ENCODE results near the gene FCHO2. TPM values are rescaled to one million over a fixed set of nuclear protein-coding genes. Genes with fewer than 3 reads are reported as not detected.

FCHO2 gene
- total RNA-seq, 1 experiment from 2014 or later, result 2.5 TPM

DNA sequence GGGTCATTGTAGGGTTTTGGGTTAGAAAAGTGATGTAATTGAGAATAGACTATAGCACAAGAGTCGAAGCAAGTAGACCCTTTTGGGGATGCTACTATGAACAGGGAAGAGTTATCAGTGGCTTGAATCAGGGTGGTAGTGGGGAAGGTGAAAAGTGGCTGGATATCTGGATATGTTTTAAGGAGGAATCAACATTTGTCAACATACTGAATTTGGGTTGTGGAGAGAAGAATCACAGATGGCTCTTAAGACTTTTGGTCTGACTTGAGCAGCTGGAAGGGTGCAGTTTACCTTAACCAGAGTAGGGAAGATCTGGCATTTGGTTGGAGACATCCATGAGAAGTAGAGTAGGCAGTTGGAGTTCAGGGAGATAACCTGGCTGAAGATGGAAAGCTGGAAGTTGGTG, 38.5 kb upstream of the FCHO2 start:
- ChIA-PET POLR2A (ENCODE audit: low non-redundant PET) (no interaction called here), CTCF (no interaction called here)
- Histone ChIP-seq H3K4me1 (ENCODE audit: insufficient read depth, low read length, poor library complexity, severe bottlenecking) (peaks cover 9% of the 10 kb centered on the region), H3K4me3 (ENCODE audit: low read depth, low read length, poor library complexity, severe bottlenecking) (no peak overlapping the region), H3K36me3 (ENCODE audit: insufficient read depth, low read length, poor library complexity, severe bottlenecking) (peaks cover 1% of the 10 kb centered on the region), H3K9me3 (ENCODE audit: low read depth, low read length, poor library complexity, severe bottlenecking) (no peaks in the 10 kb centered on the region), H3K27ac (ENCODE audit: low read depth, low read length, poor library complexity, severe bottlenecking) (no peak overlapping the region), H3K27me3 (replicated peaks; ENCODE audit: insufficient read depth, low read depth, low read length, poor library complexity) (no peaks in the 10 kb centered on the region)
- no TSS peak for BruUV-seq (replicated peaks)
- intact Hi-C loops (cut with micrococcal nuclease; ENCODE audit: unreplicated experiment), result no loop called here
- no peak for DNase-seq (ENCODE audit: low spot score)
- TF ChIP-seq, protein P1, sequence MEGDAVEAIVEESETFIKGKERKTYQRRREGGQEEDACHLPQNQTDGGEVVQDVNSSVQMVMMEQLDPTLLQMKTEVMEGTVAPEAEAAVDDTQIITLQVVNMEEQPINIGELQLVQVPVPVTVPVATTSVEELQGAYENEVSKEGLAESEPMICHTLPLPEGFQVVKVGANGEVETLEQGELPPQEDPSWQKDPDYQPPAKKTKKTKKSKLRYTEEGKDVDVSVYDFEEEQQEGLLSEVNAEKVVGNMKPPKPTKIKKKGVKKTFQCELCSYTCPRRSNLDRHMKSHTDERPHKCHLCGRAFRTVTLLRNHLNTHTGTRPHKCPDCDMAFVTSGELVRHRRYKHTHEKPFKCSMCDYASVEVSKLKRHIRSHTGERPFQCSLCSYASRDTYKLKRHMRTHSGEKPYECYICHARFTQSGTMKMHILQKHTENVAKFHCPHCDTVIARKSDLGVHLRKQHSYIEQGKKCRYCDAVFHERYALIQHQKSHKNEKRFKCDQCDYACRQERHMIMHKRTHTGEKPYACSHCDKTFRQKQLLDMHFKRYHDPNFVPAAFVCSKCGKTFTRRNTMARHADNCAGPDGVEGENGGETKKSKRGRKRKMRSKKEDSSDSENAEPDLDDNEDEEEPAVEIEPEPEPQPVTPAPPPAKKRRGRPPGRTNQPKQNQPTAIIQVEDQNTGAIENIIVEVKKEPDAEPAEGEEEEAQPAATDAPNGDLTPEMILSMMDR (conservative IDR thresholded peaks at IDR 0.05; ENCODE audit: low read depth, low read length), result no peak
- TF ChIP-seq EZH2 (IDR thresholded peaks at IDR 0.05; ENCODE audit: borderline replicate concordance, low read depth, low read length, poor library complexity, severe bottlenecking), result no peak

DNA sequence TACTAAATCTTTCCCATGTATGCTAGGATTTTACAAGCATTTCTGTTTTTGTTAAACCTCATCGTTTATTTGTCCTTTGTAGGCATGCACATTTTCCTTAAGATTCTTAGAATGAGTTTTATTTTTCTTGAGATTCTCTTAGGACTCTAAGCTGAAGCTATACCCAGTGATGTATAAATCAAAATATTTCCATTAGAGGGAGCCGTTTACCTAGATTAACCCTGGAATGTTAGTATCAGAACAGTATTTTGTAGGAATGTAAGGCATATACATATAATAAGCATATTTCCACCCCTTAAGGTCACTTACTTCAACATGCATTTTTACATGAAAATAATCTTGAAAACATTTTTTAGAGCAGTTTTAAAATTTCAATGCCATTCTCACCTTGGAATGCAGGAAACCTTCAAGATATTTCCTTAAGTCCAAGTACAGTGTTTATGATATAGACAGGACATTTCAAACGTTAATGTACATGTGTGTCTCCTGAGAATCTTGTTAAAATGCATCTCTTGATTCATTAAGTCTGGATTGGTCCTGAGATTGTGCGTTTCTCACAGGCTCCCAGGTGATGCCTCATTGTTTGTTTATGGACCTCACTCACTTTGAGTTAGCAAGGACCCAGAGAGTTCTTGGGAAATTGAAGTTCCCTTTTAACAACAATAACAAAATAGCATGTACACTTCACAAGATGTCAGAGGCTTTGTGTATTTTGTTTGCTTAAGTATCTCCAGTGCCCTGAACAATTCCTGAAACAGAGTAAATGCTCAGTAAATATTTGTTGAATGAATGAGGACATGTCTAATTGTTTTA, 34.9 kb upstream of the FCHO2 start:
- ChIA-PET CTCF (interaction anchor here (0.6 kb wide), 1 partner anchor 295 kb away, joined by 4 read pairs; no protein-coding TSS in a partner anchor), POLR2A (ENCODE audit: low non-redundant PET) (interaction anchor here (0.7 kb wide), 1 partner anchor 576 kb away, joined by 3 read pairs; no protein-coding TSS in a partner anchor)
- no peak for TF ChIP-seq EZH2 (IDR thresholded peaks at IDR 0.05; ENCODE audit: borderline replicate concordance, low read depth, low read length, poor library complexity, severe bottlenecking)
- TF ChIP-seq, protein P1 (conservative IDR thresholded peaks at IDR 0.05; ENCODE audit: low read depth, low read length), result peak; percentile 45
- intact Hi-C loops (cut with micrococcal nuclease; ENCODE audit: unreplicated experiment), result loop anchor here (5.0 kb wide), 4 partner anchors 281 to 616 kb away; no protein-coding TSS in a partner anchor
- Histone ChIP-seq H3K4me3 (ENCODE audit: low read depth, low read length, poor library complexity, severe bottlenecking) (no peak overlapping the region), H3K36me3 (ENCODE audit: insufficient read depth, low read length, poor library complexity, severe bottlenecking) (no peaks in the 10 kb centered on the region), H3K27me3 (replicated peaks; ENCODE audit: insufficient read depth, low read depth, low read length, poor library complexity) (no peaks in the 10 kb centered on the region), H3K27ac (ENCODE audit: low read depth, low read length, poor library complexity, severe bottlenecking) (no peak overlapping the region), H3K9me3 (ENCODE audit: low read depth, low read length, poor library complexity, severe bottlenecking) (no peaks in the 10 kb centered on the region), H3K4me1 (ENCODE audit: insufficient read depth, low read length, poor library complexity, severe bottlenecking) (peaks cover 11% of the 10 kb centered on the region)
- BruUV-seq (replicated peaks), result no TSS peak
- DNase-seq (ENCODE audit: low spot score), result peak; percentile 35

DNA sequence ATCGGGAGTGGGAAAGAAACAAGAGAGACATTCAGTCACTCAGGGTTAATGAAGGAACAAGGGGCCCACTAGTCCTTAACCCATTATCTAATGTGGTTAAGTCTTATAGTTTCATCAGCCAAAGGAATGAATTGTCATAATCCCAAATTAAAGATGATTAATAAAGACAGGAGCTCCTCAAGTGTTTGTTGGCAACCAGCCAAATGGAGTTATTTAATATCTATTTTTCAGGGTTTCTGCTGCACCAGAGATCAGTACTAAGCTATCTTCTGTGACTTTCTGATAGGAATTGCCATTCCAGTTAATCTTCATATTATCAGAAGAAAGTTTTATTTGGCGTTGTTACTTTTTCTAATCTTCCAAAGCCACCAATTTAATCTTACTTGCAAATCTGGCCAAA, 34.0 kb upstream of the FCHO2 start:
- intact Hi-C loops (cut with micrococcal nuclease; ENCODE audit: unreplicated experiment), result loop anchor here (5.0 kb wide), 4 partner anchors 280 to 615 kb away; no protein-coding TSS in a partner anchor
- TF ChIP-seq, protein P1 (conservative IDR thresholded peaks at IDR 0.05; ENCODE audit: low read depth, low read length), result no peak
- no peak for TF ChIP-seq EZH2 (IDR thresholded peaks at IDR 0.05; ENCODE audit: borderline replicate concordance, low read depth, low read length, poor library complexity, severe bottlenecking)
- DNase-seq (ENCODE audit: low spot score), result no peak
- POLR2A ChIA-PET (ENCODE audit: low non-redundant PET), result no interaction called here
- H3K27me3 ChIP-seq (replicated peaks; ENCODE audit: insufficient read depth, low read depth, low read length, poor library complexity), result no peaks in the 10 kb centered on the region
- no peak overlapping the region for H3K27ac ChIP-seq (ENCODE audit: low read depth, low read length, poor library complexity, severe bottlenecking)
- H3K4me3 ChIP-seq (ENCODE audit: low read depth, low read length, poor library complexity, severe bottlenecking), result no peak overlapping the region
- H3K4me1 ChIP-seq (ENCODE audit: insufficient read depth, low read length, poor library complexity, severe bottlenecking), result peaks cover 11% of the 10 kb centered on the region
- CTCF ChIA-PET, result no interaction called here
- BruUV-seq (replicated peaks), result no TSS peak
- no peaks in the 10 kb centered on the region for H3K9me3 ChIP-seq (ENCODE audit: low read depth, low read length, poor library complexity, severe bottlenecking)
- H3K36me3 ChIP-seq (ENCODE audit: insufficient read depth, low read length, poor library complexity, severe bottlenecking), result no peaks in the 10 kb centered on the region

Data from A673 (cell line).